H1 (cell line): ENCODE measurements around the gene ARHGAP26. TPM values are rescaled to one million over a fixed set of nuclear protein-coding genes. Genes with fewer than 3 reads are reported as not detected.

Source experiments
- CTCF ChIA-PET: fragments of 300-600 bp; sonication (Branson Sonifier 250); formaldehyde crosslinking; loops from one replicate; lab custom pipeline; 2021; ENCODE audit not compliant: partially characterized antibody; lab: Charles Lee
- POLR2A ChIA-PET: fragments of 300-600 bp; sonication (Branson Sonifier 250); formaldehyde crosslinking; loops from one replicate; lab custom pipeline; 2021; ENCODE audit warnings: inconsistent platforms; ENCODE audit not compliant: partially characterized antibody; lab: Charles Lee
- DNase-seq, 2 experiments: peaks; one replicate each; pipeline versions ENCODE4 v3.0.0 to v3.0.0-alpha.2; 2010 to 2022; ENCODE audit warnings: low spot score in 2 of 2, low read depth in 1 of 2, mixed read lengths in 1 of 2
- FAIRE-seq: peaks from 2 replicates; lab custom pipeline; 2011; peaks lifted over from hg19 to GRCh38; lab: Jason Lieb, UNC
- H2AFZ ChIP-seq: 2 replicates; pipeline ENCODE4 v1.8.1; 2012; ENCODE audit warnings: low read length, inconsistent platforms
- H2AK5ac ChIP-seq: 2 replicates; pipeline ENCODE4 v1.6.1; 2013; ENCODE audit warnings: low read depth, low read length
- H2BK120ac ChIP-seq: replicated peaks from 2 replicates; pipeline ENCODE3; 2013; ENCODE audit warnings: low read depth, low read length, inconsistent platforms
- H2BK12ac ChIP-seq: 2 replicates; pipeline ENCODE4 v1.6.1; 2013; ENCODE audit warnings: low read depth, low read length
- H2BK15ac ChIP-seq: 2 replicates; pipeline ENCODE4 v1.6.1; 2013; ENCODE audit warnings: low read length
- H2BK20ac ChIP-seq: 2 replicates; pipeline ENCODE4 v1.6.1; 2013; ENCODE audit warnings: low read length
- H2BK5ac ChIP-seq: 2 replicates; pipeline ENCODE4 v1.6.1; 2013; ENCODE audit warnings: low read depth, low read length
- H3K14ac ChIP-seq: 2 replicates; pipeline ENCODE4 v1.6.1; 2013; ENCODE audit warnings: inconsistent platforms; ENCODE audit not compliant: insufficient read length
- H3K18ac ChIP-seq: 2 replicates; pipeline ENCODE4 v1.6.1; 2013; ENCODE audit warnings: low read length; ENCODE audit errors: extremely low read depth
- H3K23ac ChIP-seq: 2 replicates; pipeline ENCODE4 v1.6.1; 2013; ENCODE audit warnings: inconsistent platforms; ENCODE audit not compliant: insufficient read length
- H3K23me2 ChIP-seq: 2 replicates; pipeline ENCODE4 v1.6.1; 2013; ENCODE audit warnings: low read depth, low read length
- H3K27ac ChIP-seq: 2 replicates; pipeline ENCODE4 v1.6.1; 2011; ENCODE audit warnings: low read depth, low read length, inconsistent platforms
- H3K27me3 ChIP-seq, 4 experiments: replicated peaks in 1 of 4; 1 replicate in 1 of 4; 2 replicates in 3 of 4; pipeline versions ENCODE4 v1.6.1 to v1.8.1; 2011 to 2013; ENCODE audit warnings: low read length in 3 of 4, mild to moderate bottlenecking in 3 of 4, inconsistent platforms in 2 of 4, mixed read lengths in 2 of 4, moderate library complexity in 1 of 4; ENCODE audit not compliant: control insufficient read depth in 3 of 4, insufficient read depth in 3 of 4; ENCODE audit errors: extremely low read depth in 1 of 4
- H3K36me3 ChIP-seq, 4 experiments: 2 replicates each; pipeline versions ENCODE4 v1.6.1 to v1.8.1; 2011 to 2013; ENCODE audit warnings: mild to moderate bottlenecking in 4 of 4, low read length in 3 of 4, moderate library complexity in 2 of 4, control low read depth in 1 of 4, inconsistent platforms in 1 of 4; ENCODE audit not compliant: insufficient read depth in 4 of 4, control insufficient read depth in 2 of 4
- H3K4ac ChIP-seq: replicated peaks from 2 replicates; pipeline ENCODE3; 2013; ENCODE audit warnings: low read length, low read depth, mixed read lengths, inconsistent platforms; ENCODE audit not compliant: insufficient read length
- H3K4me1 ChIP-seq, 4 experiments: replicated peaks in 1 of 4; 1 replicate in 1 of 4; 2 replicates in 3 of 4; pipeline versions ENCODE4 v1.6.1 to v1.8.1; 2011 to 2013; ENCODE audit warnings: low read length in 3 of 4, inconsistent platforms in 2 of 4, mixed read lengths in 1 of 4; ENCODE audit not compliant: insufficient read depth in 4 of 4, control insufficient read depth in 3 of 4
- H3K4me2 ChIP-seq, 2 experiments: 2 replicates each; pipeline versions ENCODE4 v1.6.1 to v1.8.1; 2011 to 2013; ENCODE audit warnings: low read depth in 2 of 2, low read length in 2 of 2, control low read depth in 1 of 2, inconsistent platforms in 1 of 2, mild to moderate bottlenecking in 1 of 2; ENCODE audit not compliant: insufficient read depth in 1 of 2
- H3K4me3 ChIP-seq, 4 experiments: fragments of 200-600, 300-600 bp in 1 of 4; sonication (generic), shearing (Covaris generic), sonication (Bioruptor Twin) in 1 of 4; 2 replicates each; pipeline versions ENCODE4 v1.5.1 to v1.8.1; 2011 to 2016; ENCODE audit warnings: low read length in 4 of 4, low read depth in 3 of 4, control low read depth in 2 of 4, inconsistent platforms in 2 of 4, mild to moderate bottlenecking in 2 of 4, mixed read lengths in 1 of 4, moderate library complexity in 1 of 4; ENCODE audit not compliant: insufficient read depth in 2 of 4; ENCODE audit errors: extremely low read depth in 1 of 4
- H3K56ac ChIP-seq: replicated peaks from 2 replicates; pipeline ENCODE3; 2013; ENCODE audit warnings: low read depth, mild to moderate bottlenecking, mixed read lengths, low read length, inconsistent platforms; ENCODE audit not compliant: insufficient read length
- H3K79me1 ChIP-seq: 2 replicates; pipeline ENCODE4 v1.6.1; 2013; ENCODE audit warnings: low read depth, low read length, control low read depth
- H3K79me2 ChIP-seq, 2 experiments: 2 replicates each; pipeline versions ENCODE4 v1.6.1 to v1.8.1; 2012 to 2013; ENCODE audit warnings: low read length in 2 of 2, mild to moderate bottlenecking in 2 of 2, inconsistent platforms in 1 of 2; ENCODE audit not compliant: insufficient read depth in 2 of 2, control insufficient read depth in 1 of 2
- H3K9ac ChIP-seq, 4 experiments: replicated peaks in 1 of 4; 1 replicate in 1 of 4; 2 replicates in 3 of 4; pipeline versions ENCODE4 v1.6.1 to v1.8.1; 2011 to 2013; ENCODE audit warnings: low read depth in 3 of 4, low read length in 3 of 4, control low read depth in 2 of 4, mild to moderate bottlenecking in 2 of 4, moderate library complexity in 2 of 4, inconsistent platforms in 1 of 4; ENCODE audit errors: extremely low read depth in 1 of 4
- H3K9me3 ChIP-seq, 2 experiments: 2 replicates each; pipeline versions ENCODE4 v1.6.1 to v1.8.1; 2012 to 2013; ENCODE audit warnings: mild to moderate bottlenecking in 2 of 2, moderate library complexity in 2 of 2, control low read depth in 1 of 2, inconsistent platforms in 1 of 2, low read depth in 1 of 2, low read length in 1 of 2, mixed read lengths in 1 of 2; ENCODE audit not compliant: insufficient read depth in 2 of 2
- H4K20me1 ChIP-seq, 2 experiments: replicated peaks in 1 of 2; 2 replicates each; pipeline versions ENCODE3 to v1.8.1; 2011 to 2013; ENCODE audit warnings: inconsistent platforms in 2 of 2, low read length in 2 of 2, mild to moderate bottlenecking in 1 of 2; ENCODE audit not compliant: insufficient read depth in 2 of 2, control insufficient read depth in 1 of 2
- H4K5ac ChIP-seq: 2 replicates; pipeline ENCODE4 v1.6.1; 2013; ENCODE audit warnings: low read length, low read depth, mixed read lengths, inconsistent platforms; ENCODE audit not compliant: insufficient read length
- H4K8ac ChIP-seq: 2 replicates; pipeline ENCODE4 v1.8.0; 2013; ENCODE audit warnings: mild to moderate bottlenecking, moderate library complexity, low read length, inconsistent platforms; ENCODE audit not compliant: insufficient read depth; ENCODE audit errors: extremely low read depth
- H4K91ac ChIP-seq: replicated peaks from 2 replicates; pipeline ENCODE3; 2013; ENCODE audit warnings: low read length, mixed read lengths, inconsistent platforms; ENCODE audit not compliant: insufficient read length
- BACH1 ChIP-seq: IDR thresholded peaks from 2 replicates; pipeline ENCODE4 v1.6.1; 2012; ENCODE audit warnings: low read length, improper control_type of control experiment
- CHD1 ChIP-seq: IDR thresholded peaks from 2 replicates; pipeline ENCODE4 v1.6.1; 2012; ENCODE audit warnings: low read depth, low read length, improper control_type of control experiment
- CREB1 ChIP-seq: IDR thresholded peaks from 2 replicates; pipeline ENCODE4 v1.6.1; 2012; ENCODE audit warnings: inconsistent platforms
- EZH2 ChIP-seq: fragments of 200-600 bp; sonication (generic); IDR thresholded peaks from 2 replicates; pipeline ENCODE4 v1.7.1; 2012; ENCODE audit warnings: low read depth, mild to moderate bottlenecking, moderate library complexity, low read length, inconsistent platforms; ENCODE audit not compliant: severe bottlenecking
- FOSL1 ChIP-seq: IDR thresholded peaks from 2 replicates; pipeline ENCODE4 v1.6.1; 2011; ENCODE audit warnings: mild to moderate bottlenecking, low read depth, low read length, moderate library complexity; ENCODE audit not compliant: insufficient read depth
- HDAC6 ChIP-seq: IDR thresholded peaks from one replicate; pipeline ENCODE4 v1.7.1; 2012; ENCODE audit warnings: low read depth, mild to moderate bottlenecking, inconsistent platforms, low read length, moderate library complexity
- JUND ChIP-seq: IDR thresholded peaks from 2 replicates; pipeline ENCODE4 v1.6.1; 2011; ENCODE audit warnings: mild to moderate bottlenecking, improper control_type of control experiment, low read length
- KDM5A ChIP-seq: fragments of 200-600 bp; IDR thresholded peaks from 2 replicates; pipeline ENCODE4 v1.7.1; 2012; ENCODE audit warnings: mild to moderate bottlenecking, low read length, inconsistent platforms, mixed read lengths
- MAX ChIP-seq: IDR thresholded peaks from 2 replicates; pipeline ENCODE4 v1.6.1; 2012; ENCODE audit warnings: inconsistent platforms
- PHF8 ChIP-seq: fragments of 200-600 bp; sonication (generic); conservative IDR thresholded peaks from 2 replicates; pipeline ENCODE4 v1.7.1; 2012; ENCODE audit warnings: low read depth, mild to moderate bottlenecking, inconsistent platforms, low read length, moderate library complexity
- POLR2AphosphoS5 ChIP-seq: IDR thresholded peaks from 2 replicates; pipeline ENCODE4 v1.6.1; 2011; ENCODE audit warnings: low read depth, low read length
- POU5F1 ChIP-seq: IDR thresholded peaks from 2 replicates; pipeline ENCODE4 v1.6.1; 2011; ENCODE audit warnings: low read depth, mild to moderate bottlenecking, low read length, moderate library complexity
- SAP30 ChIP-seq: fragments of 300-600 bp; sonication (generic); IDR thresholded peaks from 2 replicates; pipeline ENCODE4 v1.7.1; 2012; ENCODE audit warnings: low read length, moderate library complexity, mild to moderate bottlenecking, inconsistent platforms; ENCODE audit not compliant: insufficient read depth, insufficient replicate concordance
- WGBS, 2 experiments: shearing (Covaris generic) in 1 of 2; methylation state at CpG; one replicate each; pipeline versions ENCODE4 v1.1.6 to v1.1.7; 2013 to 2015; ENCODE audit warnings: low lambda C conversion rate in 2 of 2, mixed read lengths in 2 of 2, inconsistent platforms in 1 of 2, low coverage in 1 of 2, missing lambda C conversion rate in 1 of 2; ENCODE audit not compliant: insufficient replicate concordance in 2 of 2, insufficient coverage in 1 of 2, insufficient read length in 1 of 2; ENCODE audit errors: extremely low coverage in 1 of 2, missing lambda C conversion rate in 1 of 2; 5-methylcytosine and 5-hydroxymethylcytosine counted together
- polyA plus RNA-seq, 7 experiments: library from polyadenylated mRNA; depleted of rRNA in 3 of 7; stranded (reverse) in 5 of 7; unstranded in 2 of 7; fragments of >200 nt in 5 of 7; fragments of 200-250 nt in 2 of 7; gene quantifications; 1 replicate in 5 of 7; 2 replicates in 1 of 7; 4 replicates in 1 of 7; pipeline versions ENCODE4 v1.2.1 to v1.2.3, GENCODE V29; 2011 to 2013; ENCODE audit warnings: missing spikeins in 2 of 7, mixed read lengths in 2 of 7
- total RNA-seq: library from RNA; stranded (reverse); fragmentation: NEBNext Ultra II Directional; extraction: Animal tissue kit (Norgen Biotek cat#: 25700); gene quantifications from 2 replicates; pipeline ENCODE4 v1.2.1, GENCODE V29; 2021

The ARHGAP26 gene
- total and polyA plus RNA-seq, 2 of the 8 experiments (the other 6 are each of a cell fraction or from before 2014, with no cell fraction given) = 7.1 to 24.8 TPM

GRCh38 chr5:142825378-142826089 lies 55.4 kb downstream of the ARHGAP26 start:
- no peak for FAIRE-seq
- no peak overlapping the region for H2BK20ac ChIP-seq

More at GRCh38 chr5:142825378-142826089, 55.4 kb downstream of the ARHGAP26 start:
- no peak overlapping the region for H2AK5ac ChIP-seq
- H4K91ac ChIP-seq = no peak overlapping the region
- H3K4me1 ChIP-seq = peaks cover 0 to 17% (median 11%) of the 10 kb centered on the region in 4 experiments; a peak in 5 of 7 replicates
- H3K9ac ChIP-seq = no peak overlapping the region
- H4K5ac ChIP-seq = no peak overlapping the region
- H3K79me1 ChIP-seq = peaks cover 6% of the 10 kb centered on the region; the same call in 1 of the 2 replicates
- no peak overlapping the region for H3K27ac ChIP-seq
- no peak overlapping the region for H2BK12ac ChIP-seq
- H2AFZ ChIP-seq = no peak overlapping the region
- no peaks in the 10 kb centered on the region for H3K27me3 ChIP-seq
- peaks cover 0 to 49% of the 10 kb centered on the region in 2 experiments; a peak in 2 of 4 replicates for H3K79me2 ChIP-seq
- H3K4ac ChIP-seq = no peak overlapping the region
- no peak for TF ChIP-seq MAX
- TF ChIP-seq FOSL1 = no peak
- TF ChIP-seq JUND = no peak
- TF ChIP-seq CREB1 = no peak
- TF ChIP-seq CHD1 = no peak
- no peak for TF ChIP-seq PHF8
- no peak for TF ChIP-seq POU5F1
- TF ChIP-seq KDM5A = no peak
- no peak for TF ChIP-seq EZH2
- no peak for TF ChIP-seq POLR2AphosphoS5
- TF ChIP-seq SAP30 = no peak
- no peak for TF ChIP-seq HDAC6
- no peak for TF ChIP-seq BACH1
- CTCF ChIA-PET = interaction anchor here (1.6 to 3.5 kb wide), 2 partner anchors 17 to 77 kb away, joined by 6 to 12 read pairs; no protein-coding TSS in a partner anchor
- H3K4me3 ChIP-seq = no peak overlapping the region
- no peaks in the 10 kb centered on the region for H4K20me1 ChIP-seq
- no peak overlapping the region for H3K14ac ChIP-seq
- DNase-seq = no peak
- H3K9me3 ChIP-seq = no peaks in the 10 kb centered on the region
- 82% methylated on average over 13 of the region's 13 CpGs; no CpG with 5 or more reads in 1 of the 2 experiments for WGBS, 2 experiments
- no peak overlapping the region for H3K23ac ChIP-seq
- no peak overlapping the region for H3K56ac ChIP-seq
- no peak overlapping the region for H2BK15ac ChIP-seq
- H3K36me3 ChIP-seq = no peaks in the 10 kb centered on the region
- H2BK5ac ChIP-seq = no peak overlapping the region
- POLR2A ChIA-PET = no interaction called here
- H3K4me2 ChIP-seq = no peak overlapping the region
- H3K23me2 ChIP-seq = no peaks in the 10 kb centered on the region
- H3K18ac ChIP-seq = no peak overlapping the region
- H4K8ac ChIP-seq = no peak overlapping the region
- H2BK120ac ChIP-seq = no peak overlapping the region
